Endothelial cell of umbilical vein (primary cell): ENCODE results near the gene NOSIP. TPM values are rescaled to one million over a fixed set of nuclear protein-coding genes. Genes with fewer than 3 reads are reported as not detected.

Experiments used
- BruUV-seq: library from RNA; stranded (reverse); fragments of 400-500 nt; replicated peaks from 2 replicates; lab custom pipeline; 2021; lab: Mats Ljungman, UMichigan
- CTCF ChIA-PET: fragments of 300-600, 350-600 bp; sonication (Branson Sonifier 250); formaldehyde crosslinking; loops from one replicate; lab custom pipeline; 2021; ENCODE audit warnings: antibody characterized with exemption, inconsistent platforms; lab: Charles Lee
- POLR2A ChIA-PET: fragments of 300-600, 350-600 bp; sonication (Branson Sonifier 250); formaldehyde crosslinking; loops from one replicate; lab custom pipeline; 2021; ENCODE audit warnings: antibody characterized with exemption, inconsistent platforms; lab: Charles Lee
- DNase-seq: peaks from one replicate; pipeline ENCODE4 v3.0.0-alpha.2; 2011; ENCODE audit warnings: low read depth, low spot score
- FAIRE-seq: peaks from 2 replicates; lab custom pipeline; 2011; peaks lifted over from hg19 to GRCh38; lab: Jason Lieb, UNC
- H2AFZ ChIP-seq: 2 replicates; pipeline ENCODE4 v1.6.0; 2012; ENCODE audit warnings: low read depth, low read length, control low read depth, inconsistent platforms
- H3K27ac ChIP-seq: 2 replicates; pipeline ENCODE4 v1.5.1; 2011; ENCODE audit warnings: low read depth, mild to moderate bottlenecking, control low read depth, low read length, moderate library complexity; ENCODE audit not compliant: insufficient read depth
- H3K27me3 ChIP-seq, 2 experiments: 2 replicates each; pipeline versions ENCODE4 v1.6.0 to v1.6.1; 2011; ENCODE audit warnings: low read length in 2 of 2, mixed read lengths in 1 of 2; ENCODE audit not compliant: control insufficient read depth in 2 of 2, insufficient read depth in 2 of 2
- H3K36me3 ChIP-seq, 2 experiments: 2 replicates in 1 of 2; 3 replicates in 1 of 2; pipeline ENCODE4 v1.5.1; 2011; ENCODE audit warnings: low read length in 2 of 2, mild to moderate bottlenecking in 1 of 2, moderate library complexity in 1 of 2; ENCODE audit not compliant: control insufficient read depth in 2 of 2, insufficient read depth in 2 of 2; ENCODE audit errors: extremely low read depth in 1 of 2
- H3K4me1 ChIP-seq: 3 replicates; pipeline ENCODE4 v1.5.1; 2011; ENCODE audit warnings: mild to moderate bottlenecking, low read length; ENCODE audit not compliant: control insufficient read depth, insufficient read depth; ENCODE audit errors: extremely low read depth
- H3K4me2 ChIP-seq: 2 replicates; pipeline ENCODE4 v1.6.1; 2011; ENCODE audit warnings: low read length, control low read depth, mixed read lengths; ENCODE audit not compliant: insufficient read depth
- H3K4me3 ChIP-seq, 3 experiments: fragments of 200-600 bp in 1 of 3; sonication (generic), shearing (Covaris generic) in 1 of 3; replicated peaks in 1 of 3; 2 replicates each; pipeline ENCODE4 v1.5.1; 2011 to 2016; ENCODE audit warnings: control low read depth in 3 of 3, low read length in 3 of 3, mild to moderate bottlenecking in 2 of 3, inconsistent platforms in 1 of 3, low read depth in 1 of 3, moderate library complexity in 1 of 3; ENCODE audit not compliant: insufficient read depth in 1 of 3
- H3K79me2 ChIP-seq: 2 replicates; pipeline ENCODE4 v1.6.0; 2012; ENCODE audit warnings: low read length, inconsistent platforms; ENCODE audit not compliant: control insufficient read depth, insufficient read depth
- H3K9ac ChIP-seq: replicated peaks from 2 replicates; pipeline ENCODE3; 2011; ENCODE audit warnings: low read length, control low read depth; ENCODE audit not compliant: insufficient read depth; ENCODE audit errors: extremely low read depth
- H3K9me1 ChIP-seq: replicated peaks from 3 replicates; pipeline ENCODE4 v1.6.0; 2011; ENCODE audit warnings: mild to moderate bottlenecking, low read length; ENCODE audit not compliant: control insufficient read depth, insufficient read depth; ENCODE audit errors: extremely low read depth
- H3K9me3 ChIP-seq: replicated peaks from 2 replicates; pipeline ENCODE4 v1.5.1; 2012; ENCODE audit warnings: low read length, inconsistent platforms; ENCODE audit not compliant: control insufficient read depth, insufficient read depth
- H4K20me1 ChIP-seq: replicated peaks from 2 replicates; pipeline ENCODE3; 2011; ENCODE audit warnings: mild to moderate bottlenecking, low read length; ENCODE audit not compliant: control insufficient read depth, insufficient read depth; ENCODE audit errors: extremely low read depth
- EZH2 ChIP-seq: IDR thresholded peaks from 2 replicates; pipeline ENCODE4 v1.6.1; 2012; ENCODE audit warnings: borderline replicate concordance, low read depth, mild to moderate bottlenecking, moderate library complexity, low read length, inconsistent platforms; ENCODE audit not compliant: severe bottlenecking
- FOS ChIP-seq: IDR thresholded peaks from 2 replicates; pipeline ENCODE4 v1.6.1; 2011; ENCODE audit warnings: mild to moderate bottlenecking, low read length, moderate library complexity, borderline replicate concordance; ENCODE audit not compliant: insufficient read depth
- GATA2 ChIP-seq: IDR thresholded peaks from 2 replicates; pipeline ENCODE4 v1.7.0; 2011; ENCODE audit warnings: low read depth, mild to moderate bottlenecking, moderate library complexity, mixed read lengths, low read length; ENCODE audit not compliant: insufficient read length, insufficient read depth
- JUN ChIP-seq: IDR thresholded peaks from 2 replicates; pipeline ENCODE4 v1.6.1; 2011; ENCODE audit warnings: borderline replicate concordance, low read depth; ENCODE audit not compliant: insufficient read length, insufficient read depth
- MYC ChIP-seq: IDR thresholded peaks from one replicate; pipeline ENCODE4 v1.6.1; 2011; ENCODE audit warnings: mild to moderate bottlenecking, low read depth, low read length
- POLR2A ChIP-seq: IDR thresholded peaks from 2 replicates; pipeline ENCODE4 v1.6.1; 2012; ENCODE audit warnings: low read depth, mild to moderate bottlenecking, control low read depth, low read length
- POLR2AphosphoS5 ChIP-seq: IDR thresholded peaks from 2 replicates; pipeline ENCODE4 v1.6.1; 2012; ENCODE audit warnings: low read depth, mild to moderate bottlenecking, control low read depth, low read length, moderate library complexity; ENCODE audit not compliant: insufficient read depth
- dilution Hi-C: fragments of 300-500 bp; cut with MboI; formaldehyde crosslinking; loops from one replicate; pipeline ENCODE4 v1.15.0; 2019; ENCODE audit warnings: low sequenced_read_pairs; ENCODE audit not compliant: extremely low pct_ligation_motif_present
- intact Hi-C: fragments of 100-400 bp; cut with micrococcal nuclease; formaldehyde crosslinking; loops from one replicate; pipeline ENCODE4 v1.10.0; 2022
- polyA plus RNA-seq, 4 experiments: library from polyadenylated mRNA; depleted of rRNA in 3 of 4; stranded (reverse) in 3 of 4; unstranded in 1 of 4; fragments of >200 nt; gene quantifications; 2 replicates each; pipeline versions ENCODE4 v1.2.1 to v1.2.3, GENCODE V29; 2011 to 2012; ENCODE audit warnings: missing spikeins in 1 of 4
- total RNA-seq: library from RNA; stranded (reverse); gene quantifications from 2 replicates; pipeline ENCODE4 v1.2.3, GENCODE V29; 2021
- TF ChIP-seq, protein P1 (sequence below): IDR thresholded peaks from 2 replicates; pipeline ENCODE4 v1.6.1; 2011; ENCODE audit not compliant: insufficient read depth, insufficient read length
- TF ChIP-seq, protein P2 (sequence below), 2 donors: IDR thresholded peaks; 1 replicate in 1 of 2; 2 replicates in 1 of 2; pipeline ENCODE4 v1.5.1; 2011; ENCODE audit warnings: low read length in 2 of 2, mild to moderate bottlenecking in 2 of 2, moderate library complexity in 2 of 2, control low read depth in 1 of 2, inconsistent platforms in 1 of 2, low read depth in 1 of 2; ENCODE audit not compliant: insufficient read depth in 1 of 2; ENCODE audit errors: extremely low read depth in 1 of 2

NOSIP gene
- total and polyA plus RNA-seq, 2 donors (not counting 3 experiments of a cell fraction or from before 2014, with no cell fraction given) = 77.5 to 128 TPM

DNA sequence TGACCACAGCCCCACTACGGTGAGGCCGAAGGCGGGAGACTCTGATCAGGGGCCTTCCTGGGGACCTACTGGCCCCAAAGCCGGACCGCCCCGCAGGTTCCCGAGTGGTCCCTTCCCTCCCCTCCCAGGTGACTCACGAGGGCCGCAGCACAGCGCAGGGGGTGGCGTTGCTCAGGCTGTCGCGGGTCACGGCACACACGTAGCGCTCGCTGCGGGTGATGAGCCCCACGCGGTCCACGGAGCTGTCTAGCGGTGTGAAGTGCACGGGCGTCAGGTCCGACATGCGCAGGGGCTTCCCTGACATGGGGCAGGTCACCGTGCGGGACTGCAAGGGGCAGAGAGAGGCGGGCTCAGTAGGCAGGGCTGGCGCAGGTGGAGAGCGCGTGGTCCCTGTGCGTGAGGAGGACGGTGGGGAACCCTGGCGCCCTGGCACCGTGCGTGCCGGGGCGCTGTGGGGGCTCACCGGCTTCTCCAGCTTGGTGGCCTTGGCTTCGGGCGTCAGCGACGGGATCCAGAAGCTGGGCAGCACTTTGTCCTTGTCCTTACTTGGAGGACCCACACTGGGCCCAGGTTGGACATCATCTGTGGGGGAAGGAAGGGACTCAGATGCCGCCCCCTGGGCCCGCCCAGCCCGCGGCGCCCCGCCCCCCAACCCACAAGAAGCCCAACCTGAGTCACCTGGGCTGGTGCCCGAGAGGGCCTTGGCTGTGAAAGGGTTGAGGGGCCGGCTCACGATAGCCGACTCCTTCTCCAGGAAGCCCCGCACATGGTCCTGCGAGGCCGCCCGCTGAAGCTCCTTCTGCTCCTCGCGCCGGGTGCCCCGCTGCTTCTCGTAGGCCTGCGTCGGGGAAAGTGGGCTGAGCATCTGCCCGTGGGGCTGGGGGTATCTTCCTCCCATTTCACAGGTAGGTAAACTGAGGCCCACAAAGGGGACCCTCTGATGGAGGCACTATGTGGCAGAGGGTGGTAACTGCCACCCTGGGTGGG lies 23.7 kb downstream of the NOSIP start:
- no TSS peak for BruUV-seq
- TF ChIP-seq POLR2AphosphoS5 (no peak), EZH2 (no peak), GATA2 (no peak), FOS (no peak), POLR2A (no peak), MYC (no peak), JUN (no peak)
- TF ChIP-seq, protein P1, sequence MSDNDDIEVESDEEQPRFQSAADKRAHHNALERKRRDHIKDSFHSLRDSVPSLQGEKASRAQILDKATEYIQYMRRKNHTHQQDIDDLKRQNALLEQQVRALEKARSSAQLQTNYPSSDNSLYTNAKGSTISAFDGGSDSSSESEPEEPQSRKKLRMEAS = no peak
- TF ChIP-seq, protein P2, sequence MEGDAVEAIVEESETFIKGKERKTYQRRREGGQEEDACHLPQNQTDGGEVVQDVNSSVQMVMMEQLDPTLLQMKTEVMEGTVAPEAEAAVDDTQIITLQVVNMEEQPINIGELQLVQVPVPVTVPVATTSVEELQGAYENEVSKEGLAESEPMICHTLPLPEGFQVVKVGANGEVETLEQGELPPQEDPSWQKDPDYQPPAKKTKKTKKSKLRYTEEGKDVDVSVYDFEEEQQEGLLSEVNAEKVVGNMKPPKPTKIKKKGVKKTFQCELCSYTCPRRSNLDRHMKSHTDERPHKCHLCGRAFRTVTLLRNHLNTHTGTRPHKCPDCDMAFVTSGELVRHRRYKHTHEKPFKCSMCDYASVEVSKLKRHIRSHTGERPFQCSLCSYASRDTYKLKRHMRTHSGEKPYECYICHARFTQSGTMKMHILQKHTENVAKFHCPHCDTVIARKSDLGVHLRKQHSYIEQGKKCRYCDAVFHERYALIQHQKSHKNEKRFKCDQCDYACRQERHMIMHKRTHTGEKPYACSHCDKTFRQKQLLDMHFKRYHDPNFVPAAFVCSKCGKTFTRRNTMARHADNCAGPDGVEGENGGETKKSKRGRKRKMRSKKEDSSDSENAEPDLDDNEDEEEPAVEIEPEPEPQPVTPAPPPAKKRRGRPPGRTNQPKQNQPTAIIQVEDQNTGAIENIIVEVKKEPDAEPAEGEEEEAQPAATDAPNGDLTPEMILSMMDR (IDR thresholded peaks at IDR 0.05; ENCODE audit: extremely low read depth in 1 of 2, insufficient read depth in 1 of 2, low read depth in 1 of 2, low read length in 2 of 2) = no peak
- Histone ChIP-seq H3K4me1 (peaks cover 22% of the 10 kb centered on the region), H3K27ac (no peak overlapping the region), H3K9me3 (no peaks in the 10 kb centered on the region), H3K79me2 (no peaks in the 10 kb centered on the region), H2AFZ (no peak overlapping the region), H3K9me1 (no peaks in the 10 kb centered on the region), H3K4me2 (no peak overlapping the region), H3K36me3 (peaks cover 15 to 35% of the 10 kb centered on the region in 2 experiments), H3K9ac (no peak overlapping the region), H3K27me3 (no peaks in the 10 kb centered on the region), H4K20me1 (no peaks in the 10 kb centered on the region), H3K4me3 (no peak overlapping the region)
- dilution Hi-C loops = no loop called here
- CTCF ChIA-PET = interaction anchor here (6.1 kb wide), 1 partner anchor 14 kb away, joined by 51 read pairs; no protein-coding TSS in a partner anchor
- POLR2A ChIA-PET = no interaction called here
- DNase-seq (no peak), FAIRE-seq (no peak)
- intact Hi-C loops = no loop called here
